GM18520 (cell line): Measurements from ENCODE around the gene CTBP2.
"Not testable (repeated sequence)": the region's sequence is repeated elsewhere in the genome, so short reads cannot be mapped to it uniquely, and the experiment has no call there.

Experiments used
- ATAC-seq: cut with Tn5 transposase; IDR thresholded peaks from one replicate; pipeline ENCODE4 v1.9.1; 2021; ENCODE audit not compliant: unreplicated experiment

CTBP2 gene

GRCh38 chr10:125067764-125068163 is 92.6 kb downstream of the CTBP2 start:
- no peak for ATAC-seq

DNA sequence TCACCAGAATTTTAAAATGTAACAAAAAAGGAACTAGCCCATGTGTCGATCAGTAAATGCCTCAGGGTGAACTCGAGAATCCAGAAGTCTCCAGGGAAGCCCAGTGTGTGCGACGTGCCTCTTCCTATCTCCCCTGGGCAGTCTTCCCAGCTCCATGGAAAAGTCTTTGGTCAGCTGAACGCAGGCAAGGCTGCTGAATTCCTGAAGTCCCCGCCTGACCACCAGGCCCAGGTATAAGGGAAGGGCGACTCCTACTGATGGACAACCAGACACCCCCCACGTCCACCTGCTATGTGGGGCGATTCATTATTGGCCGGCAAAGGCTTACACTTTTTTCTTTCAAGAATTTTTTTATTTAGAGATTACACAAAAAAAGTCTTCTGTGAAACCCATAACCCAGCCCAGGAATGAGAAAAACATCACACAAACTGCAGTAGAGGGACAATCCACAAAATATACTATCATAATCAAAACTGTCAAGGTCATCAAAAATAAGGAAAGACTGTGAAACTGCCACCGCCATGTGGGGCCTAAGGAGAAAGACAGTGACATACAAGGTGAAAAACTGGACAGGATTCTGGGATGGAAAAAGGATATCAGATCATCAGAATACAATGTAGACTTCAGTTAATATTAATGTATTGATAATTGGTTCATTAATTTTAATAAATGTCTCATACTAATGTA is 93.5 kb downstream of the CTBP2 start:
- ATAC-seq, result no peak

DNA sequence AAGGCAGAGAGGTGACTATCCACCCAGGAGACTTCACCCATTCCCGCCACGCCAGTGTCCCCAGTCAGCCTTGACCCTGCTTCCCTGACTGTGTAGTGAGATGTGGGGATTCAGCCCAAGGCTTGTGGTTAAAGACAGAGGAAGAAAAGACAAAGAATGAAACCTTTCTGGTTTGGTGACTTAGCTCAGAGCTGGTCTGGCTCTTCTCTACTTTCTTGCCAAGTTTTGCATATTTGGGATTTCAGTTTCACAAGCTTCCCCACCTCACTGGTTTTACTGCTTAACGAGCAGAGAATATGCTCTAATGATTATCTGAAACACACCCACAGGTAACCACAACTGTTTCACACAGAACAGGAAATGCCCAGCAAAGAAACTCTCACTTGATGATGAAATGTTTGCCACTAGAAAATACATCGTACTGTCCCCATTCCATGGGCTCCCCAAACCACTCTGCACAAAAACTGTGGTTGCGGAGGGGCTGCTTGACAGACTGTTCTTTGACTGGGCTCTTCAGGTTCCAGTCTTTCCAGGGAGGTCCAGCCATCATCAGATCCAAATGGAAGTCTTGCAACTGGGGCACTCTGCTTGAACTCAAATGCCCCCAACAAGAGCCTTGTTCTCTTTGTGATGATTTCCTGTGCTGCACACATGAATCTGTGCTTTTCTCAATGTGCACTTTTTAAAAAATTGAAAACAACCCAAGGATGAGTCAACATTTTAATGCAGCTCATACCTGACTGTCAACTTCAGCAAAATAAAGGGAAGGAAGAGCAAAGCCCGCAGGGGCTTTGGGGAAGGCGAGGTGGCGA is 95.5 kb downstream of the CTBP2 start:
- peak; percentile 94 for ATAC-seq

GRCh38 chr10:125063256-125063925 is 97.0 kb downstream of the CTBP2 start:
- no peak for ATAC-seq

DNA sequence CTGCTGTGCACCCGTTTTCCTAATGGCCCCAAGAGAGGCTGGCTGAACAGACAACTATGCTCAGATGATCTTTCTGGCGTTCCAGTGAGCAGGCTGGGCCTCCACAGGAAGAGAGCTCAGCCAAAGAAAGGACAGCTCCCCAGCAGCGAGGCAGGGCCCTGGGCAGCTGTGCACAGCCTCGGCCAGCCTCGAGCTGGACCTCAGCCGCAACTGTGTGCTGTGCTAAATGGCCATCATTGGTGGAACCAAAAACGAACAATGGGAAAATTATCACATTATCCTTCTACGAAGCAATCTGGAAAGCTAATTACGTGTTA is 97.5 kb downstream of the CTBP2 start:
- ATAC-seq, result no peak

DNA sequence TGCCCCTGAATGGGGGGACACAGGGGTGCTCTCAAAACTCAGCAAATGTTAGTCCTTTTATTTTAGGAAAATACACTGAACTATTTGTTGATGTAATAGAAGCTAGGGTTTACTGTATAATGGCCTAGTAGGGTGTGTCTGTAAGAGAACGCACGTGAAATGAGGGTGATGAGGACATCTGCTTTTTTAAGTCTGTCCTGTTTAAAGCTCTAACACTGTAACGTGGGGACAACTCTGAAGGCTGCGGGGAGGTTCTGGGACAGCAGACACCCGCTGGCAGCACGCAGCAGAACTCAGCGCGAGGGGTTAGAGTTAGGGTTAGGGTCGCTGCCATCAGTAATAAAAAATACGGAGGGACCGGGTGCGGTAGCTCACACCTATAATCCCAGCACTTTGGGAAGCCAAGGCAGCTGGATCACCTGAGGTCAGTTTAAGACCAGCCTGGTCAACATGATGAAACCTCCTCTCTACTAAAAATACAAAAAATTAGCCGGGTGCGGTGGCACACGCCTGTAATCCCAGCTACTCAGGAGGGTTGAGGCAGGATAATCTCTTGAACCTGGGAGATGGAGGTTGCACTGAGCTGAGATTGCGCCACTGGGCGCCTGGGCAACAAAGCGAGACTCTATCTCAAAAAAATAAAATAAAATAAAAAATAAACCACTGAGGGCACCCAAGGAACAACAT is 98.0 kb downstream of the CTBP2 start:
- no peak for ATAC-seq

GRCh38 chr10:125061557-125062226 is 98.7 kb downstream of the CTBP2 start:
- no peak for ATAC-seq

DNA sequence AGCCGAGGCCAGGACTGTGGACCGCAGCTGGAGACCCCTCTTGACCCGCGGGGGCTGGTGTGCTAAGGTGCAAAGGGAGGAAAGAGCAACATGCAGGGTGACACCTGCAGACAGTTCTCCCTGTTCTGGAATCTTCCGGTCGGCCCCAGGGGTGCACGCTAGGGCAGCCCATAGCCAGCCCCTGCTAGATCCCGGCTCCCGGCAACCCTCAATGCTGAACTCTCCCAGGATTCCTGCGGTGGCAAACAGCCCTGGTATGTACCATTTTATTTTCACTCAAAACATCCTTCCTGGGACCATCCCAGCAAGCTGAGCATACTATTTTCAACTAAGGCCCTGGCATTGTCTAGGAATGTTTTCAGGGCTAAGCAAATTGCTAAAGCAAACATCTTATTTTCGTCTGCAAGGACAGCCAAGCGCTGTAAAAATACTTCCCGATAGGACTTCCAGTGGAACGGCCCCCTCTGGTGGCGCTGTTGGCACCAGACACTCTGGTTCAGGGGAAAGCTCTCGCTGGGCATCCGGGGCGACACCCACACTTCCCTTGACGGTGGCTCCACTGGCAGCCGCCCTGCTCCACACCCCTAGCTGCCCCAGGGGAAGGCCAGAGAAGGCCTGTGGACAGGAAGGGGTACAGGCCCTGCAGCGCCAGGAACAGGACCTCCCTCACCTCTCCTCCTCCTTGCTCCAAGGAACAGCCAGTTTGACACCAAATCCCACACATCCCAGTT is 99.4 kb downstream of the CTBP2 start:
- ATAC-seq, result no peak

GRCh38 chr10:125060482-125060825 is 99.9 kb downstream of the CTBP2 start:
- ATAC-seq, result no peak

GRCh38 chr10:125060026-125060425 is 100.3 kb downstream of the CTBP2 start:
- ATAC-seq, result no peak

DNA sequence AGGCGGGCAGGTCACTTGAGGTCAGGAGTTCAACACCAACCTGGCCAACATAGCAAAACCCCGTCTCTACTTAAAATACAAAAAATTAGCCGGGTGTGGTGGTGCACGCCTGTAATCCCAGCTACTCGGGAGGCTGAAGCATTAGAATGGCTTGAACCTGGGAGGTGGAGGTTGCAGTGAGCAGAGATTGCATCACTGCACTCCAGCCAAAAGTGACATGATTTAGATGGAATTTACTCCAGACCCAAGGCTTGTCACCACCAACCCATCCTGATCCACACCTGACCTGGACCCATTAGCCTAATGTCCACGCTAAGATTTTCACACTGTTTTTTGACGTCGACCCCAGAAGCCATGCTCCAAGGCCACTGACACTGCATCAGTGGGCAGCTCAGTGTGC is 101.0 kb downstream of the CTBP2 start:
- not testable (repeated sequence) for ATAC-seq

- no peak for ATAC-seq
These were observed 103.0 kb downstream of the CTBP2 start for GRCh38 chr10:125057158-125058001.

- ATAC-seq, result no peak
These were observed 103.9 kb downstream of the CTBP2 start for GRCh38 chr10:125056161-125057132.

- no peak for ATAC-seq
These were observed 104.9 kb downstream of the CTBP2 start for GRCh38 chr10:125055446-125055845.

GRCh38 chr10:125054669-125055268 is 105.6 kb downstream of the CTBP2 start:
- no peak for ATAC-seq

DNA sequence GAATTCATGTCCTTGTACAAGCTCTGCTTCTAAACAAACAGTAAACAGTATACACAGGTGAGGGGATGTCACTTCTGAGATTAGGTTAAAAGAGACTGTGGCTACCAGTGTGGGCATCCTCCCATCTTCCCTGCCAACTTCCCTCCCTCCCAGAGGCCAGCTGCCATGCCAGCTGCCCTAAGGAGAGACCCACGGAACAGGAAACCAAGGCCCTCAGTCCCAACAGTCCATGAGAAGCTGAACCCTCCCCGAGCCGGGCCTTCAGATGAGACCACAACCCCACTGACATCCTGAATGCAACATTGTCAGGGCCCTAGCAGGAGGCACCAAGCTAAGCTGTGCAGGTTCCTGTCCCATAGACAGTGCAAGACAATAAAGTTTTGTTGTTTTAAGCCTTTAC is 106.1 kb downstream of the CTBP2 start:
- ATAC-seq, result no peak

DNA sequence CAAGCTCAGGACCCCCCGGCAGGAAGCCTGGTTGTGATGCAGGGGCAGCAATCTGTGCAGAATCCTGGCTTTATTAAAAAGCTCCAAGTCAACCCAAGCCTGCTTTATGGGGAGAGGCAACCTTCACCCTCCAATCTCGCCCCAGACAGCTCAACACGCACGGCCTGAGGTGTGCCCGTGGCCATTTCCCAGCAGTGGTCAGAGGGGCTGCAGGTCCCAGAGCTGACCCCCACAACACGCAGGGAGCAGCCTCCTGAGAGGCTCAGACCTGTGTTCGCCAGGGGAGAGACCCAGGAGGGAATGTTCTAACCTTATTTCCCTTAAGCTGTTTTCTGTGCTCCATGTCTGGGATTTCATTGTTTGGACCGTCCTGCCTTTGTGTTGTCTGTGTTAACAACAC is 108.2 kb downstream of the CTBP2 start:
- no peak for ATAC-seq

GRCh38 chr10:125050383-125050782 is 110.0 kb downstream of the CTBP2 start:
- no peak for ATAC-seq
